Uterus (tissue), 2 donors: ENCODE results near the gene GOLGA7B.

Experiments used
- CTCF ChIP-seq, 4 experiments: fragments of 200-600 bp in 2 of 4; fragments of 450-650 bp in 2 of 4; sonication (generic) in 2 of 4; IDR thresholded peaks; one replicate each; pipeline ENCODE4 v1.5.1; 2016 to 2019; ENCODE audit warnings: antibody characterized with exemption in 4 of 4, mild to moderate bottlenecking in 2 of 4, moderate library complexity in 1 of 4
- POLR2A ChIP-seq, 2 donors: fragments of 450-650 bp; IDR thresholded peaks; one replicate each; pipeline ENCODE4 v1.6.1; 2016; ENCODE audit warnings: antibody characterized with exemption in 2 of 2, mild to moderate bottlenecking in 1 of 2, moderate library complexity in 1 of 2

DNA sequence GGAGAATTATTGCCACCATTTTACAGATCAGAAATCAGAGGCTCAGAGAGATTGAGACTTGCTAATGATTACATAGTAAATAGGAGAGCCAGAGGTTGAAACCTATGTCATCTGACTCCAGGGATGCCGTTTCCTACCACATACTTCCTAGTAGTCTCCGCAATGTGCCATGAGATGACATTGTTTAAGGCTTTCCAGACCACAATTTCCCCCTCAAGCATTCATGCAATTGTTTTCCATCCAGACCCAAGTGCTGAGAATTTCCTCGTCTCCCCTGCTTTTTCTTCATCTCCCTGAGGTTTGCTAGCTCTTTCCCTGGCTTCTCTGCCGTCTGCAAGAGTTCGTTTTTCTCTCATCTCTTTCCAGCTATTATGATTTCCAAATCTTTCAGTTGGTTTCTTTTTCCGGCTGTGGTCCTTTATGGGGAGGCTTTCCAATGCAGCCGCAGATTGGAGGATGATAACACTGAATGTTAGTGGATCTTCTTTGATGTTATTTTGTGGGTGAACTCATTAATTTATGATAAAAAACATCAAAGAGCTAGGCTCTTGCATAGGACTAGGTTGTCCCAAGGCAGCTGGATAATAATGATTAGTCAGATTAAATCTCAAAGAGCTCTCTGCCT lies 6.9 kb upstream of the GOLGA7B start:
- no peak for TF ChIP-seq CTCF (IDR thresholded peaks at IDR 0.05)
- TF ChIP-seq POLR2A (IDR thresholded peaks at IDR 0.05): no peak
